ENCODE results near the gene IZUMO2.
A peak's percentile ranks its signal among the peaks of the same experiment; 100 is the strongest.

IZUMO2 gene

GRCh38 chr19:50162988-50163387, at the start of gene IZUMO2:
IZUMO2 (minus strand) TSS chr19:50163281; CDS start chr19:50163194, 87 bp downstream.
- no peak for TF ChIP-seq CTCF (conservative IDR thresholded peaks at IDR 0.05; ENCODE audit: low read depth, low read length)

GRCh38 chr19:50210425-50210824, 47.3 kb upstream of the IZUMO2 start:
- no peak for DNase-seq (ENCODE audit: low read depth)
- TF ChIP-seq CTCF (conservative IDR thresholded peaks at IDR 0.05; ENCODE audit: low read depth, low read length): no peak
- no peak overlapping the region for H3K4me3 ChIP-seq (ENCODE audit: low read length)

More at GRCh38 chr19:50162988-50163387, at the start of gene IZUMO2:
- H3K4me3 ChIP-seq (ENCODE audit: low read length): no peak within 1 kb of the TSS
- DNase-seq (ENCODE audit: low read depth): no peak

- no peak for DNase-seq (ENCODE audit: low read depth)
- no peak overlapping the region for H3K4me3 ChIP-seq (ENCODE audit: low read length)
- TF ChIP-seq CTCF (conservative IDR thresholded peaks at IDR 0.05; ENCODE audit: low read depth, low read length): no peak
Observed at GRCh38 chr19:50209131-50209530, 46.0 kb upstream of the IZUMO2 start.

- DNase-seq (ENCODE audit: low read depth): no peak
- H3K4me3 ChIP-seq (ENCODE audit: low read length): no peak overlapping the region
- no peak for TF ChIP-seq CTCF (conservative IDR thresholded peaks at IDR 0.05; ENCODE audit: low read depth, low read length)
Observed at GRCh38 chr19:50207730-50208129, 44.6 kb upstream of the IZUMO2 start.

- DNase-seq (ENCODE audit: low read depth): no peak
- H3K4me3 ChIP-seq (ENCODE audit: low read length): no peak overlapping the region
- TF ChIP-seq CTCF (conservative IDR thresholded peaks at IDR 0.05; ENCODE audit: low read depth, low read length): no peak
Observed at GRCh38 chr19:50206191-50206590, 43.1 kb upstream of the IZUMO2 start.

- no peak overlapping the region for H3K4me3 ChIP-seq (ENCODE audit: low read length)
- DNase-seq (ENCODE audit: low read depth): no peak
- TF ChIP-seq CTCF (conservative IDR thresholded peaks at IDR 0.05; ENCODE audit: low read depth, low read length): no peak
Observed at GRCh38 chr19:50205681-50206138, 42.6 kb upstream of the IZUMO2 start.

GRCh38 chr19:50204811-50205675, 42.0 kb upstream of the IZUMO2 start:
- peak overlapping the region; percentile 27 for H3K4me3 ChIP-seq (ENCODE audit: low read length)
- no peak for DNase-seq (ENCODE audit: low read depth)
- no peak for TF ChIP-seq CTCF (conservative IDR thresholded peaks at IDR 0.05; ENCODE audit: low read depth, low read length)
